ENCODE results near the gene SRC.

Gene SRC

GRCh38 chr20:37453288-37453687 is 107.3 kb downstream of the SRC start:
- DNase-seq (ENCODE audit: low read depth, low spot score) = no peak
- H3K4me3 ChIP-seq (ENCODE audit: low read depth, low read length) = no peak overlapping the region
- no peak for TF ChIP-seq CTCF (IDR thresholded peaks at IDR 0.05; ENCODE audit: low read depth, low read length)
- in situ Hi-C loops (cut with HindIII; ENCODE audit: low sequenced_read_pairs) = no loop called here

GRCh38 chr20:37453836-37454235 is 107.9 kb downstream of the SRC start:
- in situ Hi-C loops (cut with HindIII; ENCODE audit: low sequenced_read_pairs) = no loop called here
- H3K4me3 ChIP-seq (ENCODE audit: low read depth, low read length) = no peak overlapping the region
- no peak for DNase-seq (ENCODE audit: low read depth, low spot score)
- TF ChIP-seq CTCF (IDR thresholded peaks at IDR 0.05; ENCODE audit: low read depth, low read length) = no peak

DNA sequence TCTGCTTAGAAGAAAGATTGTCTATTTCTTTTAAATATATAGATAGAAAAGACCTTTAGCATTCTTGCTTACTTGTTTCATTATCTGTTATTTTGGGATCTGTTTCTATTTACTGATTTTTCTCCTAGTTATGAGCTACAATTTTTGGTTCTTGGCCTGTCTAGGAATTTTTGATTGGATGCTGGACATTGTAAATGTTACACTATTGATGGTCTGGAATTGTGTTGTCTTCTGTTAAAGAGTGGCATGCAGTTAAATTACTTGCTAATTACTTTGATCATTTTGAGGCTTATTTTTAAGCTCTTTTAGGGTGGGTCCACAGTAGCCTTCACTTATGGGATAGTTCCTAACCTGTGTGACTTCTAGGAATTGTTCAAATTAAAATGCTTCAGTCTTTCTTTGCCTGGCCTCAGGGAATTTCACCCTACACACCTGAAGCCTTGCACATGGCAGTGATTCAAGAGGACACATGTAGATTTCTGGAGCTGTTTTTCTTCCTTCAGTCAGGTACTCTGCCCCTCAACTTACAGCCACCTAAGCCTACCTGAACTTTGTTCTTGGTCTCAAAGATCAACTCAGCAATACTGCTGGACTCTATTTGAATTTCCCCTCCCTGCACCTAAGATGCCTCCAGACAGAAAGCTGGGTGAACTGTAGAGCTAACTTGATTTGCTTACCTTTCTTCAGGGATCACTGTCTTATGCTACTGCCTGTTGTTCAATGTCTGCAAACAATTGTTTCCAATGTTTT is 108.9 kb downstream of the SRC start:
- no peak overlapping the region for H3K4me3 ChIP-seq (ENCODE audit: low read depth, low read length)
- DNase-seq (ENCODE audit: low read depth, low spot score) = no peak
- in situ Hi-C loops (cut with HindIII; ENCODE audit: low sequenced_read_pairs) = no loop called here
- no peak for TF ChIP-seq CTCF (IDR thresholded peaks at IDR 0.05; ENCODE audit: low read depth, low read length)
